Common myeloid progenitor, CD34-positive (primary cell): ENCODE data around the gene TFR2.

Experiments
- CTCF ChIA-PET: fragments of 350-600 bp; sonication (Branson Sonifier 250); formaldehyde crosslinking; loops from one replicate; lab custom pipeline; 2021; ENCODE audit warnings: antibody characterized with exemption; lab: Charles Lee
- POLR2A ChIA-PET: fragments of 350-600 bp; sonication (Branson Sonifier 250); formaldehyde crosslinking; loops from one replicate; lab custom pipeline; 2021; ENCODE audit warnings: antibody characterized with exemption; lab: Charles Lee
- DNase-seq, 3 donors: peaks; one replicate each; pipeline versions ENCODE4 v3.0.0 to v3.0.0-alpha.2; 2013
- H3K27ac ChIP-seq, 2 experiments: 1 replicate in 1 of 2; 2 replicates in 1 of 2; pipeline ENCODE4 v1.7.0; 2013; ENCODE audit warnings: inconsistent platforms in 2 of 2, low read length in 2 of 2, mild to moderate bottlenecking in 2 of 2, low read depth in 1 of 2, moderate library complexity in 1 of 2; ENCODE audit not compliant: severe bottlenecking in 2 of 2, insufficient read depth in 1 of 2, poor library complexity in 1 of 2
- H3K27me3 ChIP-seq, 5 experiments: replicated peaks in 2 of 5; 1 replicate in 3 of 5; 2 replicates in 2 of 5; pipeline versions ENCODE4 v1.6.1 to v1.7.0; 2013; ENCODE audit warnings: low read length in 4 of 5, mild to moderate bottlenecking in 2 of 5, moderate library complexity in 2 of 5, inconsistent platforms in 1 of 5; ENCODE audit not compliant: insufficient read depth in 5 of 5, control insufficient read depth in 4 of 5
- H3K36me3 ChIP-seq, 4 experiments: 1 replicate in 2 of 4; 2 replicates in 2 of 4; pipeline versions ENCODE4 v1.6.1 to v1.7.0; 2013; ENCODE audit warnings: low read length in 3 of 4, control low read depth in 1 of 4, mild to moderate bottlenecking in 1 of 4; ENCODE audit not compliant: control insufficient read depth in 4 of 4, insufficient read depth in 4 of 4
- H3K4me1 ChIP-seq, 4 experiments: 1 replicate in 3 of 4; 2 replicates in 1 of 4; pipeline versions ENCODE4 v1.6.1 to v1.7.1; 2013; ENCODE audit warnings: low read length in 3 of 4, mild to moderate bottlenecking in 3 of 4, control low read depth in 1 of 4, inconsistent platforms in 1 of 4, moderate library complexity in 1 of 4; ENCODE audit not compliant: control insufficient read depth in 4 of 4, insufficient read depth in 4 of 4; ENCODE audit errors: control extremely low read depth in 1 of 4
- H3K4me3 ChIP-seq, 7 experiments: 1 replicate in 4 of 7; 2 replicates in 3 of 7; pipeline versions ENCODE4 v1.5.1 to v1.7.0; 2013; ENCODE audit warnings: mild to moderate bottlenecking in 7 of 7, low read length in 6 of 7, moderate library complexity in 6 of 7, inconsistent platforms in 2 of 7, low read depth in 2 of 7, control low read depth in 1 of 7; ENCODE audit not compliant: insufficient read depth in 4 of 7, control insufficient read depth in 1 of 7; ENCODE audit errors: extremely low read depth in 1 of 7
- H3K9me3 ChIP-seq, 5 experiments: 1 replicate in 4 of 5; 2 replicates in 1 of 5; pipeline versions ENCODE4 v1.6.1 to v1.7.1; 2013; ENCODE audit warnings: low read length in 4 of 5, mild to moderate bottlenecking in 2 of 5, inconsistent platforms in 1 of 5, low read depth in 1 of 5, moderate library complexity in 1 of 5; ENCODE audit not compliant: control insufficient read depth in 4 of 5, insufficient read depth in 2 of 5; ENCODE audit errors: control extremely low read depth in 1 of 5
- WGBS: methylation state at CpG from one replicate; pipeline ENCODE4 v1.1.5; 2013; ENCODE audit not compliant: insufficient coverage; 5-methylcytosine and 5-hydroxymethylcytosine counted together

The TFR2 gene

DNA sequence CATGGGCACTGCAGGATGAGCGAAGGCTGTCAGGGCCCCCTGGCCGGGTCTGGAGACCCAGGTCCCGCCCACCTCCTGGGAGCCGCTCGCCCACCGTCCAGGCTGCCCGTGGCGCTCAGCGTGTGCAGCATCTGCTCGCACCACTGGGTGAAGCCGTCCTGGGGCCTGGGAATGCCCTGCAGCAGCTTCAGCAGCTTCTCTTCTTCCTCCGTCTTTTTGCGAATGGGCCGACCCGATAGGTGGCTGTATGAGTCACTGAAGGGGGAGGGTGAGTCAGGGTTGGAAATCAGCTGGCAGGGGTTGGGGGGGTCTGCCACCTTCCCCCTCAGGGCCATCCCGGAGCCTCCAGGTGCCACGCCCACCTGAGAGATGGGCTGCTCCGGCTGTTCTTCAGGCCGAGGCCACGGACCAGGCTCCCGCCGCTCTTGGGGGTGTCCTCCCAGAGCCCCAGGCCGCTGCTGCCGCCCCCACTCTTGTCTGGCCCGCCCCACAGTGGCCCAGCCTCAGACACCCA is 40.9 kb upstream of the TFR2 start:
- DNase-seq = no peak
- ChIA-PET POLR2A (interaction anchor here (0.6 to 1.3 kb wide), 4 partner anchors 8 to 160 kb away, joined by 3 to 4 read pairs (median 3); partner anchors contain the start of genes FBXO24 and LRCH4), CTCF (interaction anchor here (0.6 to 3.9 kb wide), 6 partner anchors 10 to 224 kb away, joined by 3 to 28 read pairs (median 3); partner anchors contain the start of genes MOSPD3 and POP7)

GRCh38 chr7:100681491-100682227 is 40.3 kb upstream of the TFR2 start:
- Histone ChIP-seq H3K36me3 (peaks cover 11 to 100% (median 70%) of the 10 kb centered on the region in 4 experiments), H3K4me1 (no peaks in the 10 kb centered on the region), H3K27ac (no peak overlapping the region), H3K4me3 (no peak overlapping the region), H3K27me3 (no peaks in the 10 kb centered on the region), H3K9me3 (no peaks in the 10 kb centered on the region)
- POLR2A ChIA-PET = interaction anchor here (0.6 to 1.3 kb wide), 2 partner anchors 95 to 160 kb away, joined by 3 to 4 read pairs; partner anchors contain the start of genes FBXO24 and LRCH4
- 93% methylated on average over 24 of the region's 29 CpGs for WGBS
- CTCF ChIA-PET = interaction anchor here (0.9 to 7.6 kb wide), 5 partner anchors 8 to 170 kb away, joined by 3 to 80 read pairs (median 6); partner anchors contain the start of genes GIGYF1 and POP7
- no peak for DNase-seq

More for the DNA sequence above, 40.9 kb upstream of the TFR2 start:
- WGBS = 98% methylated on average over 22 of the region's 25 CpGs
- H3K9me3 ChIP-seq = no peaks in the 10 kb centered on the region
- H3K4me3 ChIP-seq = no peak overlapping the region
- no peaks in the 10 kb centered on the region for H3K27me3 ChIP-seq
- no peaks in the 10 kb centered on the region for H3K4me1 ChIP-seq
- no peak overlapping the region for H3K27ac ChIP-seq
- H3K36me3 ChIP-seq = peaks cover 11 to 100% (median 67%) of the 10 kb centered on the region in 4 experiments

DNA sequence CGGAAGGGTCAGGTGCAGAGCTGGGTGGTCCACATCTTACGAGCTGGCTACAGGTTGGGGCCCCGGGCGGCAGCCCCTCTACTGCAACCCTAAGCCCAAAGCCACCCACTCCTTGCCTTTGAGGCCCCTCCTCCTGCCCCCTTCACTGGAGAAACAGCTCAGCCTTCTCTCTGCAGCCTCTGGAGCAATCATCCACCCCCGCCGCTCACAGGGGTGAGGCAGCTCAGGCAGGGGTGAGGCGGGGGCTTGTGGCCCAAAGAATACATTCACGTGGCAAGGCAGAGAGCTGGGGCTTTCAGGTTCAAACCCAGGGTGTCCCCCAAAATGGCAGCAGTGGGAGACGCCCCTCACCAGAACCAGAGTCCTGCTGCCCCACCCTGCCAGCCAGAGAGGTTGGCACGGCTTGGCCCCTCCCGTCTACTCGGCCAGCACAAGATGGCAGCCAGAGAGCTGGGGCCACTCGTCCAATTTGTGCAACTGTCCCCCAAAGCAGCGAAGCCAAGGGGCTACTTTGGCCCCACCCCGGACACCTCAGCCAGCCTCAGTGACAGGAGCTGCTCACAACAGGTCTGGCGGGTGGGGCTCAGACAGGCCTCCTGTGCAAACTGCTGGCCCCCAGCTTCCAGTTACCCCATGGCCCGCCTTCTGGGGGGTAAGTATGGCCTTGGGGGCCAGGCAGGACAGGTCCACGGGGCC is 39.4 kb upstream of the TFR2 start:
- H3K27me3 ChIP-seq = no peaks in the 10 kb centered on the region
- H3K9me3 ChIP-seq = no peaks in the 10 kb centered on the region
- ChIA-PET CTCF (interaction anchor here (0.9 to 7.6 kb wide), 4 partner anchors 9 to 171 kb away, joined by 3 to 80 read pairs (median 4); partner anchors contain the start of gene GIGYF1), POLR2A (interaction anchor here (0.6 to 1.2 kb wide), 2 partner anchors 63 to 241 kb away, joined by 3 to 5 read pairs; no protein-coding TSS in a partner anchor)
- peaks cover 0 to 5% (median 2%) of the 10 kb centered on the region in 4 experiments for H3K4me1 ChIP-seq
- H3K4me3 ChIP-seq = no peak overlapping the region
- WGBS = 94% methylated on average over 16 of the region's 18 CpGs
- H3K27ac ChIP-seq = no peak overlapping the region
- no peak for DNase-seq
- peaks cover 7 to 93% (median 68%) of the 10 kb centered on the region in 4 experiments for H3K36me3 ChIP-seq

- no peak overlapping the region for H3K4me3 ChIP-seq
- CTCF ChIA-PET = interaction anchor here (1.2 to 7.6 kb wide), 4 partner anchors 10 to 75 kb away, joined by 3 to 80 read pairs (median 4); partner anchors contain the start of gene GIGYF1
- POLR2A ChIA-PET = interaction anchor here (0.6 to 1.2 kb wide), 3 partner anchors 9 to 241 kb away, joined by 3 to 5 read pairs (median 3); no protein-coding TSS in a partner anchor
- H3K27ac ChIP-seq = no peak overlapping the region
- H3K9me3 ChIP-seq = no peaks in the 10 kb centered on the region
- no peak for DNase-seq
- peaks cover 2 to 86% (median 63%) of the 10 kb centered on the region in 4 experiments for H3K36me3 ChIP-seq
- H3K27me3 ChIP-seq = no peaks in the 10 kb centered on the region
- peaks cover 0 to 8% (median 6%) of the 10 kb centered on the region in 4 experiments for H3K4me1 ChIP-seq
- WGBS = 91% methylated on average over 4 of the region's 13 CpGs
Observed at GRCh38 chr7:100679927-100680575, 38.7 kb upstream of the TFR2 start.

DNA sequence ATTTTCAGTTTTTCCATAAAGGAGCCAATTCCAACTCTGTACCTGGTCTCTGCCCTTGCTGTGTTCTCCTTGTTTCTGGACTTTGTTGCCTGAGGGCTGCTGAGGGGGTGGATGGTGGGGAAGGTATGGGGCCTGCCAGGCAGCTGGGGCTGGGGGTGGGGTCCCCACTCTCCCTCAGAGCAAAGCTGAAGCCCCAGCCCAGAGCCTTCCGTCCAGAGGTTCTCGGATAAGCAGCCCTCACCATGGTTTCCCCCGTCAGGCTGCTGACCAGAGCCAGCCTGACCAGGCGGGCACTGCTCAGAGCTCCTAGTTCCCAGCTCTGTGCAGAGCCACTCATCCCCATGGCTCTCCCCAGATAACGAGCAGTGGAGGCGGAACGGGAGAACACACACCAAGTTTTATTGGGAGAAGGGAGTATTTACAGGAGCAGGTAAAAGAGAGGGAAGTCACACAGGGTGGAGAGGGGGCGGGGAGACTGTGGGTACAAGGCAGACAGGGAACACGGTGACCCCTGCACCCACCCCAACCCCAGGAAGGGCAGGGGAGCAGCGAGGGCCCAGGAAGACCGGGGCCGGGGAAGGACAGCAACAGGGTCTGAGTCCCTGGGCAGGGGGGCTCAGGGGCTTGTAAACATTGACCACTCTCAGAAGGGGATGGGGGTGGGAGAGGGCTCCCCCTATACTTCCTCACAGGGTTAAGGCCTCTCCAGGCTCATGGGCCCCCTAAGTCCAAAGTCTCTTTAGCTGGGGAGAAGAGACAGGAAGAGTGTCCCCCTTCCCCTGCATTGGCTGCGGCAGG is 38.0 kb upstream of the TFR2 start:
- Histone ChIP-seq H3K27me3 (no peaks in the 10 kb centered on the region), H3K4me1 (peaks cover 0 to 13% (median 10%) of the 10 kb centered on the region in 4 experiments), H3K27ac (no peak overlapping the region), H3K36me3 (peaks cover 0 to 79% (median 58%) of the 10 kb centered on the region in 4 experiments), H3K4me3 (no peak overlapping the region), H3K9me3 (no peaks in the 10 kb centered on the region)
- POLR2A ChIA-PET = interaction anchor here (0.5 to 1.2 kb wide), 3 partner anchors 10 to 116 kb away, joined by 3 read pairs; no protein-coding TSS in a partner anchor
- CTCF ChIA-PET = interaction anchor here (1.2 to 7.6 kb wide), 4 partner anchors 10 to 74 kb away, joined by 3 to 80 read pairs (median 4); partner anchors contain the start of gene GIGYF1
- WGBS = 76% methylated on average over 4 of the region's 13 CpGs
- DNase-seq = no peak
